NCI-H748 (cell line): ENCODE measurements around the gene CD226.
"Not testable (repeated sequence)": the region's sequence is repeated elsewhere in the genome, so short reads cannot be mapped to it uniquely, and the experiment has no call there.

Experiments used
- DNase-seq: peaks from one replicate; lab custom pipeline; 2025; ENCODE audit not compliant: unreplicated experiment; lab: John Stamatoyannopoulos, UW

Gene CD226

GRCh38 chr18:69916412-69916811, 31.3 kb downstream of the CD226 start:
- DNase-seq, result no peak

GRCh38 chr18:69908838-69909237, 38.8 kb downstream of the CD226 start:
- DNase-seq, result no peak

- DNase-seq, result no peak
Observed at GRCh38 chr18:69906765-69907164, 40.9 kb downstream of the CD226 start.

- DNase-seq, result no peak
Observed at GRCh38 chr18:69900941-69901340, 46.7 kb downstream of the CD226 start.

- DNase-seq, result not testable (repeated sequence)
Observed at GRCh38 chr18:69899154-69899923, 48.3 kb downstream of the CD226 start.

- no peak for DNase-seq
Observed at GRCh38 chr18:69898241-69898861, 49.3 kb downstream of the CD226 start.

- no peak for DNase-seq
Observed at GRCh38 chr18:69897397-69898108, 50.1 kb downstream of the CD226 start.

- DNase-seq, result no peak
Observed at GRCh38 chr18:69895066-69896047, 52.3 kb downstream of the CD226 start.

GRCh38 chr18:69894467-69894866, 53.2 kb downstream of the CD226 start:
- DNase-seq, result no peak

- DNase-seq, result no peak
Observed at GRCh38 chr18:69890558-69890957, 57.1 kb downstream of the CD226 start.

- DNase-seq, result no peak
Observed at GRCh38 chr18:69889009-69889408, 58.7 kb downstream of the CD226 start.

GRCh38 chr18:69887256-69887655, 60.4 kb downstream of the CD226 start:
- no peak for DNase-seq

- DNase-seq, result no peak
Observed at GRCh38 chr18:69885841-69886531, 61.7 kb downstream of the CD226 start.

GRCh38 chr18:69885355-69885754, 62.3 kb downstream of the CD226 start:
- no peak for DNase-seq

GRCh38 chr18:69883781-69884180, 63.9 kb downstream of the CD226 start:
- no peak for DNase-seq

GRCh38 chr18:69882965-69883668, 64.6 kb downstream of the CD226 start:
- no peak for DNase-seq

GRCh38 chr18:69880083-69880482, 67.6 kb downstream of the CD226 start:
- no peak for DNase-seq

GRCh38 chr18:69879051-69879450, 68.6 kb downstream of the CD226 start:
- not testable (repeated sequence) for DNase-seq

GRCh38 chr18:69878213-69878933, 69.3 kb downstream of the CD226 start:
- DNase-seq, result no peak
